Stimulated activated CD4-positive, alpha-beta T cell treated with anti-CD3 and anti-CD28 coated beads, TNF-alpha, amount 100 ng/mL, for 48 hours (primary cell): ENCODE data around the gene ITGB6.

Experiments
- DNase-seq, 3 donors: peaks; one replicate each; pipeline ENCODE4 v3.0.0-alpha.2; 2020; ENCODE audit warnings: low read depth in 3 of 3

Gene ITGB6

GRCh38 chr2:160222546-160223283 lies 22.6 kb upstream of the ITGB6 start:
- no peak for DNase-seq

GRCh38 chr2:160221391-160222276 lies 21.6 kb upstream of the ITGB6 start:
- no peak for DNase-seq

- DNase-seq, result no peak
Observed at GRCh38 chr2:160220545-160221009, 20.5 kb upstream of the ITGB6 start.

- no peak for DNase-seq
Observed at GRCh38 chr2:160220026-160220425, 20.0 kb upstream of the ITGB6 start.

DNA sequence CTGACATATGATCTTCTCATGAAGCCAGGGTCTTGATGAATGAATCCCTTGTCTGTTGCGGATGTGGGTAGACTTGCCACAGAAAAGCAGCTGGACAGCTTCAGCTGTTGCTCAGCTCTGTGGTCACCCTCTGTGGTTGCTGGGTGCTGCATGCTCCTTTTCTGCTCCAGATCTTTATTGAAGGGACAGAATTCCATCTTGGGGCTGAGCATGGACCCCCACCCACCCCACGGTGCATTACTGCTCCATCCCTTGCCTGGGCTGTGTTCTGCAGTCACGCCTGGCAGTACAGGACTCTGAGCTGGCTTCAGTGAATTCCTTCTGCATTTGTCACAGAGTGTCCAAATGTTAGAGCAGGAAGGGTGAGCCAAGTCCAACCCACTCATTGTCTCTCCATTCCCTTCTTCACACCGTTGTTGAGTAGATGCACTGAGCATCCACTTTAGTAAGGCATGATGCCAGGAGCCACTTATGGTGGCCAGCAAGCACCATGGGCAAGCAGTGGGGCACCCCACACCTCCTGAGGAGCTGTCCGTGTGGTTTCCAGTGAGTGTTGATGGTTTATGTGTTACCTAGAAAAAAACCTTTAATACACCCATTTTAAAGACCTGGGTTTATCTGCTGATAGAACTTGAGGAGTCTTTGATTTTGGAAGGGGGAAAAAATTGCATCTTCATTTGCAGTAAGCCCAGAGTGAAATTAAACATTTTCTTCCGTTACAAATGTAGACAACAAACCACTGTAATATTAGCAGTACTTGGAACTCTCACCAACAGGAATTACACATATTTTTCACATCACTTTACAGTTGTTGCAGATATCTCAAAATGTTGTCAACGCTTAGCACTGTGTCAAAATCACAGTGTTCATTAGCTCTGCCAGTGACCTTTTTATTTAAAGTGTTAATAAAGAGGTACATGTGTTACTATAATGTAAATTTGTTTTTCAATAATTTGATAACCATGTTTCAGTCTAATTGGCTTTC lies 14.7 kb upstream of the ITGB6 start:
- no peak for DNase-seq

DNA sequence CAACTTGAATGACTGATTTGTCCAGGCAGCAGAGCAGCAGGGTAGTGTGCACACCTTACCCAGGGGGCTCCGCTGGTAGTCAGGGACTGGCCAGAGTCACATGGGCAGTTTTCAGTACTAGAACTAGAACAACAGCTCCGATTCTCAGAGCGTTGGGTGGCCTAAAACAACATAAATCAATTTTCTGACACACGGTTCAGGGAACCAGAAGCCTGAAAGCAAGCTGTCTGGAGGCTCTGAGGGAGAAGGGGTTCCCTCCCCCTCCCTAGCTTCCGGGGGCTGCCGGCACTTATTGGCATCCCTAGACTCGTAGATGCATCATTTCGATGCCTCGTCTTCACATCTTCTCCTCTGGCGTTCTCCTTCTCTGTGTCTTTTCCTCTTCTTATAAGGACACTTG lies 13.4 kb upstream of the ITGB6 start:
- no peak for DNase-seq

GRCh38 chr2:160210599-160211138 lies 10.6 kb upstream of the ITGB6 start:
- DNase-seq, result peak; percentile 62 to 75 (median 67)

- no peak for DNase-seq
Observed at GRCh38 chr2:160209516-160209856, 9.4 kb upstream of the ITGB6 start.

DNA sequence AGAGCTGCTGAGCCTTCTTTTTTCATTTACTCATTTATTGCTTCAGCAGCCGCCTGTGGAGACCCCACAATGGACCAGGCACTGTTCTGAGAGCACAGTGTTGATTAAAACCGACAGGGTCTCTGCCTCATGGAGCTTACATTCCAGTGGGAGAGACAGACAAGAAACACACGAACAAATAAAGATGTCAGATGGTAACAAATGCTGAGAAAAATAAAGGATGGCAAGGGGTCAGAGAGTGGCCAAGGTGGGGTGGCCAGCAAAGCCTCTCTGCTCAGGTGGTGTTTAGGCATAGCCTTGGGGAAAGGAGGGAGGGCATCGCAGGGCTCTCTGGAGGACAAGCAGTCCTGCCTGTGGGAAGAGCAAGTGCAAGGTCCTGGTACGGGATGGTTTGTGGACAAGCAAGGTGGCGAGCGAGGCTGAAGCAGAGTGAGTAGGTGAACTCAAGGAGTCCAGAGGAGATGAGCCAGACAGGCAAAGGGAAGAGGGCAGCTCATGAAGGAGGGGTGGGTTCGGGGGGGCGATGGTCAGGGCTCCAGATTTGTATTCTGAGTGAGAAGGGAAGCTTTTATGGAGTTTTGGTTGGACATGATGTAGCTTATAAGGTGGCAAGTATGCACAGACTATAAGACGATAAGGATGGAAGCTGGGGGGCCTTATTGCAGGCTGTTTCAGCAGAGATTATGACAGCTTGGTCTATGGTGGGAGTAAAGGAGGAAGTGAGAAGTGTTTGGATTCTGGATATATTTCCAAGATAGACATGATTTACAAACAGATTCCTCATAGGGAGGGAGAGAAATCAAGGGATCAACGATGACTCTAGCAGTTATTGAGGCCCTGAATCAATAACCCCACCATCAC lies 8.8 kb upstream of the ITGB6 start:
- no peak for DNase-seq

GRCh38 chr2:160207804-160208654 lies 8.0 kb upstream of the ITGB6 start:
- DNase-seq, result no peak

- no peak for DNase-seq
Observed at GRCh38 chr2:160207271-160207670, 7.2 kb upstream of the ITGB6 start.

DNA sequence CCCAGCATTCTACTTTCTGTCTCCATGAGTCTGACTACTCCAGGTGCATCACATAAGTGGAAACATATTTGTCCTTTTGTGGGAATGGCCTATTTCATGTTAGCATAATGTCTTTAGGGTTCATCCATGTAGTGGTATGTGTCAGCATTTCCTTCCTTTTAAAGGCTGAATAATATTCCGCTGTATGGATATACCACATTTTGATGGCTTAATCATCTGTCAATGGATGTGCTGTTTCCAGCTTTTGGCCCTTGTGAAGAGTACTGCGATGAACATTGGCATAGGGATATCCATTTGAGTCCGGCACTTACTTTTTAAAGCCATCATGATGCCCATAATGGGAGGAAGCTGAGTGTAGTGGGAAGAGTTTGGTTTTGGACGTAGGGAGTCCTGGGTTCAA lies 6.4 kb upstream of the ITGB6 start:
- no peak for DNase-seq

GRCh38 chr2:160205505-160205904 lies 5.4 kb upstream of the ITGB6 start:
- no peak for DNase-seq

GRCh38 chr2:160203422-160203821 lies 3.4 kb upstream of the ITGB6 start:
- DNase-seq, result no peak

DNA sequence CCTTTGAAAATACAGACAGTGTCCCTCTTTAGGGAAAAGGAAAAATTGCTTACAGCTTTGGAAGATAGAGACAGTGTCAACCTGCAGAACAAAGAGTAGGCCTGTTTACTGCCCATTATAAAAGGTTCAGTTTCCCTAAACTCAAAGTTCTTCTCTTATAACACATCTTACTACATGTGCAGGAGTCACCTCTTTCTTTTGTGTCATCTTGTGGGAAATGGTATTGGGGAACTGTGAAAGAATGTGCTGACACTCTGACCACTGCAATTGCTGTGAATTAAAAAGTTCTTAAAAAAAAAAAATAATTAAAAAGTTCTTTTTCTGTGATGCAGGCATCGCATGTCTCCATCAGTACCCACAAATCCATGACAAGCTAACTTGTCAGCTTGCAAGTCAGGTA lies 2.9 kb upstream of the ITGB6 start:
- no peak for DNase-seq

GRCh38 chr2:160201849-160202539 lies 1.9 kb upstream of the ITGB6 start:
- no peak for DNase-seq

DNA sequence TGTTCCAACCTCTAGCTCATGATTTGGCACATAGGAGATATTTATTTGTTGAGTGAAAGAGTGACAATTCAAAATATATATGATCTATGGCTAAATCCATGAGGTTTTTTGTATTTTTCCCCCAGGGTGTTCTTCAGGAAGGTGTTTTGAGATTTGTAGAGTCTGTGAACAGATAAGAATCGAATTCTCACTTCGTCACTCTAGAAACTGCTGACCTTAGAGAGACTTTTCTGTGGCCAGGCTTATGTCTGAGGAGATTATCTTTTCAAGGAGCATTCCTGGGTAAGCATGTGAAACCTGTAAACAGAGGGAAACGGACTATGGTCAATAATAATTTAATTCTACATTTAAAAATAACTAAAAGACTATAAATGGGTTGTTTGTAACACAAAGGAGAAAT lies 849 bp upstream of the ITGB6 start:
- no peak for DNase-seq

DNA sequence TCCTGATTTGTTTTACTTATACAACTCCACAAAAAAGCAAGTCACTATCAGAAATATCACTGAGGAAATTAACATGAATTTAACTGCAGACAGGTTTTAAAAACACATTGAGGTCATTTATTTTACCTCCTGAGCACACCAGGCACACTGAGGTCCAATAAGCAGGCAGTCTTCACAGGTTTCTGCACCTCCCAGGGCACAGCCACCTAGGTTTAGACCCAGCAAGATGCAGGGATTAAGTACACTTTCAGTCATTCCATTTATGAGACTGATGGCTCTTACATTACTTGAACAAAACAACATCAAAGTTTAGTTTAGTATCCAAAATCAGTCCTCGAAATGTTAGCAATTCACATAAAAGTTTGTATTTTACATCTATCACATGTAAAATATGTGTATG lies 1.0 kb downstream of the ITGB6 start:
- DNase-seq, result no peak

DNA sequence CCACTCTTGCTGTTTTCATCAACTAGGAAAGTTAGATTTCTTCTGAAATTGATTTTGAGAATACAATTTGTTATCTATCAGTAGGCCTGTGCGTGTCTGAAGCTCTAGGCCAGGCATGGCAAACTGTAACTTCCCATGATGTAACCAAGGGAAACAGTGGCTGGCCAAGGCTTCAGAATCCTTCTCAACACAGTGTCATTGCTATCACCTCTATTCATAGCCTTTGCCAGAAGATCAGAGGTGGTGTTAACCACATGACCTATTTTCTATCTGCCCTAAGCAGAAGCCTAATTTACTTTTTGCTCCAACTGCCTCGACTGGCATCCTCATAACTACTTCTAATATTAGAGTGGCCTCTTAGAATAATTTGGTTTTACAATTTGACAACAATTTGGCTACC lies 2.5 kb downstream of the ITGB6 start:
- DNase-seq, result no peak
